Natural killer cell (primary cell): ENCODE data around the gene LIPE. TPM values are rescaled to one million over a fixed set of nuclear protein-coding genes. Genes with fewer than 3 reads are reported as not detected.

Experiments used
- ATAC-seq, 3 donors: fragments of 150-1000 bp in 2 of 3; fragments of 200-7000 bp in 1 of 3; cut with Tn5 transposase; 1 replicate in 1 of 3; 2 replicates in 2 of 3; pipeline ENCODE4 v1.10.0; 2021; ENCODE audit warnings: mild to moderate bottlenecking in 2 of 3, moderate library complexity in 2 of 3
- DNase-seq, 2 donors: peaks; one replicate each; pipeline versions ENCODE4 v3.0.0 to v3.0.0-alpha.2; 2013 to 2021; ENCODE audit warnings: mixed read lengths in 1 of 2
- H3K27ac ChIP-seq: one replicate; pipeline ENCODE4 v1.5.1; 2013; ENCODE audit warnings: mild to moderate bottlenecking, low read length
- H3K27me3 ChIP-seq: one replicate; pipeline ENCODE4 v1.6.1; 2013; ENCODE audit warnings: low read length; ENCODE audit not compliant: control insufficient read depth, insufficient read depth
- H3K36me3 ChIP-seq: one replicate; pipeline ENCODE4 v1.6.1; 2013; ENCODE audit warnings: low read length; ENCODE audit not compliant: control insufficient read depth, insufficient read depth
- H3K4me1 ChIP-seq: one replicate; pipeline ENCODE4 v1.6.1; 2013; ENCODE audit warnings: low read length; ENCODE audit not compliant: control insufficient read depth, insufficient read depth
- H3K4me3 ChIP-seq: one replicate; pipeline ENCODE4 v1.5.1; 2013; ENCODE audit warnings: low read length
- H3K9me3 ChIP-seq: one replicate; pipeline ENCODE4 v1.6.1; 2013; ENCODE audit warnings: low read length; ENCODE audit not compliant: control insufficient read depth, insufficient read depth
- H3K27ac Mint-ChIP-seq, 2 donors: one replicate each; pipeline ENCODE4 v1.8.0; 2022; ENCODE audit warnings: mild to moderate bottlenecking in 2 of 2, mixed read lengths in 2 of 2, moderate library complexity in 1 of 2
- H3K27me3 Mint-ChIP-seq, 2 donors: one replicate each; pipeline ENCODE4 v1.8.0; 2022; ENCODE audit warnings: low read depth in 2 of 2, mixed read lengths in 2 of 2
- H3K36me3 Mint-ChIP-seq: one replicate; pipeline ENCODE4 v1.8.0; 2022; ENCODE audit warnings: mixed read lengths
- H3K4me1 Mint-ChIP-seq, 2 donors: one replicate each; pipeline ENCODE4 v1.8.0; 2022; ENCODE audit warnings: mixed read lengths in 2 of 2
- H3K4me3 Mint-ChIP-seq: one replicate; pipeline ENCODE4 v1.8.0; 2022; ENCODE audit warnings: mild to moderate bottlenecking, moderate library complexity, mixed read lengths
- H3K9me3 Mint-ChIP-seq, 2 donors: one replicate each; pipeline ENCODE4 v1.8.0; 2022; ENCODE audit warnings: mixed read lengths in 2 of 2
- CTCF ChIP-seq: fragments of 200-600 bp; IDR thresholded peaks from one replicate; pipeline ENCODE4 v1.8.0; 2022; ENCODE audit warnings: antibody characterized with exemption
- WGBS: methylation state at CpG from one replicate; pipeline ENCODE4 v1.1.7; 2013; ENCODE audit warnings: missing lambda C conversion rate; ENCODE audit not compliant: insufficient coverage; 5-methylcytosine and 5-hydroxymethylcytosine counted together
- intact Hi-C: fragments of 100-400 bp; cut with micrococcal nuclease; formaldehyde crosslinking; loops from one replicate; pipeline ENCODE4 v1.14.2; 2022
- total RNA-seq, 4 donors: library from RNA; stranded (reverse); fragments of 120-200 nt in 1 of 4; gene quantifications; one replicate each; pipeline versions ENCODE4 v1.2.3 to v1.2.4, GENCODE V29; 2013 to 2022

Gene LIPE
- total RNA-seq, 3 donors from 2014 or later (not counting 1 experiment from before 2014, with no cell fraction given), result 5.3 to 13.3 (median 11.7) TPM

GRCh38 chr19:42411581-42412178 lies 15.5 kb downstream of the LIPE start:
- Histone ChIP-seq H3K27me3 (no peaks in the 10 kb centered on the region), H3K9me3 (no peaks in the 10 kb centered on the region), H3K4me3 (no peak overlapping the region), H3K4me1 (no peaks in the 10 kb centered on the region), H3K27ac (no peak overlapping the region), H3K36me3 (peaks cover 9% of the 10 kb centered on the region)
- Mint-ChIP-seq H3K27ac (peak overlapping the region in 1 of 2 donors; percentile 67), H3K4me3 (no peak overlapping the region), H3K9me3 (no peaks in the 10 kb centered on the region), H3K27me3 (no peaks in the 10 kb centered on the region), H3K36me3 (no peaks in the 10 kb centered on the region), H3K4me1 (peaks cover 0 to 44% of the 10 kb centered on the region in 2 donors)
- DNase-seq (no peak), ATAC-seq (no peak)
- 98% methylated on average over 8 of the region's 8 CpGs for WGBS
- TF ChIP-seq CTCF, result no peak
- intact Hi-C loops, result no loop called here

DNA sequence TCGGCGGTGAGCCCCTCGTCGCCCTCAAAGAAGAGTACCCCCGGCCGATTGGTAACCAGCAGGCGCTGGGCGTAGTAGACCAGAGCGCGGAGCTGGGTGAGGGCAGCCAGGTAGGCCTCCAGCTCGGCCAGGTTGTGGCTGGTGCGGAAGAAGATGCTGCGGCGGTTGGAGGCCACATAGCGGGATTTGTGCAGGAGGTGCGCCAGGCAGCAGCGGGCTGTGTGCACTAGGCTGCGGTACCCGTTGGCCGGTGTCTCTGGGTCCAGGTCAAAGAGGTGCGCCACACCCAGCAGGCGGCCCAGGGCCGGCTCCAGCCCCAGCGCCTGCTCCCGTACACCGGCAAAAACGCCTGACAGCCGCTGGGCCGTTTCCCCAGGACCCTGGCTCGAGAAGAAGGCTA lies 16.8 kb downstream of the LIPE start:
- intact Hi-C loops, result no loop called here
- no peak overlapping the region for H3K27ac ChIP-seq
- no peaks in the 10 kb centered on the region for H3K4me1 ChIP-seq
- Mint-ChIP-seq H3K27ac (no peak overlapping the region), H3K4me1 (peaks cover 0 to 46% of the 10 kb centered on the region in 2 donors), H3K4me3 (no peak overlapping the region), H3K9me3 (no peaks in the 10 kb centered on the region), H3K27me3 (no peaks in the 10 kb centered on the region), H3K36me3 (no peaks in the 10 kb centered on the region)
- ATAC-seq (no peak), DNase-seq (no peak)
- H3K36me3 ChIP-seq, result peaks cover 10% of the 10 kb centered on the region
- no peak overlapping the region for H3K4me3 ChIP-seq
- H3K9me3 ChIP-seq, result no peaks in the 10 kb centered on the region
- no peak for TF ChIP-seq CTCF
- no peaks in the 10 kb centered on the region for H3K27me3 ChIP-seq
- 96% methylated on average over 30 of the region's 30 CpGs for WGBS

DNA sequence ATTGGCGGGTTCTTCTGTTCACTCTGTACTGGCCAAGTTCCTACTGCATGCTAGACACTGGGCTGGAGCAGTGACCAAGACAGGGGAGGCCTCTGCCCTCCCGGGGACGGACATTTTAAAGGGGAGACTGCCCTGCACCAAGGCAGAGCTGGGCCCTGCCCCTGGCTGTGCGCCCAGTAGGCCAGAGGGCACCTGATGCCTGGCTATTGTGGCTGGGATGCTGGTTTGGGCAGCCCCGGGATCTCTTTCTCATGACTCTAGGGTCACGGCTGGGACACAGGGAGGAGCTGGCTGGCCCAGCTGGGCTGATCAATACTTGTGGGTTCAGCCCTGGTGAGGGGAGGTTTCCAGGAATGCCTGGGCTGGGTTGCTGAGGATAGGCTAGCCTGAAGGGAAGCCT lies 17.7 kb downstream of the LIPE start:
- no peak overlapping the region for H3K27ac ChIP-seq
- no peaks in the 10 kb centered on the region for H3K27me3 ChIP-seq
- no peak for ATAC-seq
- no peak overlapping the region for H3K4me3 ChIP-seq
- Mint-ChIP-seq H3K9me3 (no peaks in the 10 kb centered on the region), H3K27me3 (no peaks in the 10 kb centered on the region), H3K36me3 (no peaks in the 10 kb centered on the region), H3K4me3 (no peak overlapping the region), H3K4me1 (peaks cover 0 to 46% of the 10 kb centered on the region in 2 donors), H3K27ac (no peak overlapping the region)
- no peak for TF ChIP-seq CTCF
- H3K9me3 ChIP-seq, result no peaks in the 10 kb centered on the region
- DNase-seq, result no peak
- 98% methylated on average over 6 of the region's 6 CpGs for WGBS
- H3K4me1 ChIP-seq, result no peaks in the 10 kb centered on the region
- peaks cover 10% of the 10 kb centered on the region for H3K36me3 ChIP-seq
- intact Hi-C loops, result no loop called here

DNA sequence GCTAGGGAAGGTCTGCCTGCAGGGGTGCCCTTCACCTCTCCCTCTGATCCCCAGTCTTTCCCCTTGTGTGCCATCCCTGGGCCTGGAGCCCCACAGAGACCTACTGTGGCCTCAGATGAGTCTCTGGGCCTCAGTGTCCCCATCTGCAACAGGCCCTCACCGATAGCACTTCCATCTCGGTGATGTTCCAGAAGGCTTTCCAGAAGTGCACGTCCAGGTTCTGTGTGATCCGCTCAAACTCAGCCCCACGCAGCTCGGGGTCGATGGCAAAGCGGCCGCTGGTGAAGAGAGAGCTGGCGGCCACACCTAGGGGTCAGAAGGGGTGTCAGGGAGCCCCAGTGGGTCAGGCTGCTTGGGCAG lies 19.4 kb downstream of the LIPE start:
- 98% methylated on average over 10 of the region's 10 CpGs for WGBS
- no peak for ATAC-seq
- Mint-ChIP-seq H3K36me3 (no peaks in the 10 kb centered on the region), H3K27me3 (no peaks in the 10 kb centered on the region), H3K4me3 (no peak overlapping the region), H3K9me3 (no peaks in the 10 kb centered on the region), H3K27ac (no peak overlapping the region), H3K4me1 (peaks cover 0 to 41% of the 10 kb centered on the region in 2 donors)
- DNase-seq, result no peak
- Histone ChIP-seq H3K4me1 (no peaks in the 10 kb centered on the region), H3K27ac (no peak overlapping the region), H3K36me3 (peaks cover 10% of the 10 kb centered on the region), H3K27me3 (no peaks in the 10 kb centered on the region), H3K9me3 (no peaks in the 10 kb centered on the region), H3K4me3 (no peak overlapping the region)
- no peak for TF ChIP-seq CTCF
- intact Hi-C loops, result no loop called here
